Measurements from ENCODE around the gene COX5B. TPM values are rescaled to one million over a fixed set of nuclear protein-coding genes. Genes with fewer than 3 reads are reported as not detected.

The COX5B gene
- total RNA-seq, 1 donor = 270 TPM

DNA sequence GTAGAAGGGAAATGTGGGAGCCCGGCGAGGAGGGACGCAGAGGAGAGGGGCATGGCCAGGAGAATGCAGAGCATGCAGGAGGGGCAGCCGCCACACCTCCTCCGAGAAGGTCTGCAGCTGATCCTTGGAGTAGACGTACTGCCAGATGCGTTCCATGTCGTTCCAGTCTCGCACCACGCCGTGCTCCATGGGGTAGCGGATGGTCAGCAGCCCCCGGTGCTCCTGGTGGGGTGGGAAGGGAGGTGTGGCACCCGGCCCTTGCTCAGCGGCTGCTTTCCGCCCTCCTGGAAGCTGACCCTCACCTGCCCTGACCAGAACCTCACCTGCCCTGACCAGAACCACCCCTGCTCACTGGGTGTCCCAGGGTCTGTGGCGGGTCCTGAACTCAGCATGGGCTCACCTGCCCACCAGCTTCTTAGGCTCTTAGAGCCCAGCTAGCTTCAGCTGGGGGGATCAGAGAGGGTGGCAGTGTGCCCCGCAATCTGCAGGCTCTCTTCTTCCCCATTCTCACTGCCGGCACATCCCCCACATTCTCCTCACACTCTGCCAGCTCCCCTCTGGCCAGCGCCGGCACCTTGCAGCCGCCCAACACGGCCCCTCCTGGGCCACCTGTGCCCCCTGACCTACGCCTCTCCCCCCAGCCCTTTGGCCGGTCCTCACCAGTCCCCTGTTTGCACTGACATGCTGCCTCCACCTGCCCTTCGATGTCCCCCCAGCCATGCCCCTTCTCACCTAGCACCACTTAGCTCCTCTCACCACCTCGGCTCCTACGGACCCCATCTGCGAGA lies 13.6 kb downstream of the COX5B start:
- H3K4me3 ChIP-seq (ENCODE audit: low read depth, low read length) = no peak overlapping the region
- DNase-seq (ENCODE audit: low read depth) = no peak
- TF ChIP-seq CTCF (IDR thresholded peaks at IDR 0.05; ENCODE audit: insufficient read depth, low read depth, low read length) = no peak

GRCh38 chr2:97660044-97660774 lies 14.3 kb downstream of the COX5B start:
- no peak for DNase-seq (ENCODE audit: low read depth)
- H3K4me3 ChIP-seq (ENCODE audit: low read depth, low read length) = no peak overlapping the region
- TF ChIP-seq CTCF (IDR thresholded peaks at IDR 0.05; ENCODE audit: insufficient read depth, low read depth, low read length) = no peak

DNA sequence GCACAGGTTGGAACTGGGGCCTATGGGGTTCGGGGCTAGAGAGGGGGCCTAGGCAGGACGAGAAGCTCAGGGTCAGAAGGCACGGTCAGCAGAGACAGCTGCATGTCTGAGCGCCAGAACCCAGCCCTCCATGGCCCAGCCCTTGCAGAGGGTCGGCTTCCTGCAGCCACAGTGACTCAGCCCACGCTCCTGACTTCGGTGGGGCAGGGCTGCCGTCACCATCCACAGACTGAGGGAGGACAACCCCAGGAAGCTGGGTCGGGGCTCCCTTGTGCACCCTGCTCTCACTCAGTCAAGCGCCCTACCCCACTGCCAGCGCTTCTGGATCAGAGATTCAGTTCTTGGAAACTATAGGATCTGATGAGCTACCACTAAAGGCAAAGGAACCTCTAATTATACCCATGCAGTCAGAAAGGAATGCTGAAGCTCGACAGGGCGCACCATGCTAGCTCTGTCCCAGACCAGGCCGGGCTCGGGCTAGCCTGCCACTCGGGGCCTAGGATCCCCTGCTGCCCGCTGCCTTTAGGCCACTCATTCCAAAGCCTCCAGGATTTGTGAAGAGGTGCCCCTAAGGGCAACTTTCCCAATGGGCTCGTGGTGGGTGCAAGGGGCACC lies 15.0 kb downstream of the COX5B start:
- H3K4me3 ChIP-seq (ENCODE audit: low read depth, low read length) = no peak overlapping the region
- peak; percentile 18 for DNase-seq (ENCODE audit: low read depth)
- TF ChIP-seq CTCF (IDR thresholded peaks at IDR 0.05; ENCODE audit: insufficient read depth, low read depth, low read length) = no peak

DNA sequence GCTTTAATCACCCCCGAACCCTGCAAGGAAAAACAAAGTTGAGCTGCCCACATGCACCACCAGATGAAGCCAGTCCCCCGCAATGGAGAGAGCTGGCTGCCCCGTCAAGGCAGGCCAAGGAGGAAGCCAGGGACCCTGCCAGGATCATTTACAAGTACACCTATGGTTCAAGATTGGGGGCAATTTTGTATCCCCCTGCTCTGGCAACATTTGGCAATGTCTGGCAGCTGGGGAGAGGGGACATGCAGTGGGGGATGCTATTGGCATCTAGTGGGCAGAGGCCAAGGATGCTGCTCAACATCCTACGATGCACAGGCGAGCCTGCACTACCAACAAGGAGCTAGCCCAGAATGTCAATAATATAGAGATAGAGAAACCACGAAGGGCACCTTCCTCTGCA lies 16.1 kb downstream of the COX5B start:
- no peak for DNase-seq (ENCODE audit: low read depth)
- H3K4me3 ChIP-seq (ENCODE audit: low read depth, low read length) = no peak overlapping the region
- no peak for TF ChIP-seq CTCF (IDR thresholded peaks at IDR 0.05; ENCODE audit: insufficient read depth, low read depth, low read length)

- no peak for DNase-seq (ENCODE audit: low read depth)
- H3K4me3 ChIP-seq (ENCODE audit: low read depth, low read length) = peak overlapping the region; percentile 82
- no peak for TF ChIP-seq CTCF (IDR thresholded peaks at IDR 0.05; ENCODE audit: insufficient read depth, low read depth, low read length)
These were observed 16.6 kb downstream of the COX5B start for GRCh38 chr2:97662386-97662894.

GRCh38 chr2:97662895-97663625 lies 17.2 kb downstream of the COX5B start:
- no peak for TF ChIP-seq CTCF (IDR thresholded peaks at IDR 0.05; ENCODE audit: insufficient read depth, low read depth, low read length)
- DNase-seq (ENCODE audit: low read depth) = peak; percentile 89
- peak overlapping the region; percentile 82 for H3K4me3 ChIP-seq (ENCODE audit: low read depth, low read length)

Data from fibroblast of villous mesenchyme (primary cell).